ENCODE data around the gene ARID2.

- no peak for TF ChIP-seq CTCF (IDR thresholded peaks at IDR 0.05 in 8 of 11, conservative IDR thresholded peaks at IDR 0.05 in 3 of 11)
- no peak for TF ChIP-seq POLR2AphosphoS5 (IDR thresholded peaks at IDR 0.05)
- no peak for TF ChIP-seq POLR2A (IDR thresholded peaks at IDR 0.05)
These were observed 27.2 kb downstream of the ARID2 start for GRCh38 chr12:45756666-45757065.
